Transverse colon (tissue), 4 donors: Measurements from ENCODE around the gene SMARCD2.
A peak's percentile ranks its signal among the peaks of the same experiment; 100 is the strongest.
"Not testable (repeated sequence)": the region's sequence is repeated elsewhere in the genome, so short reads cannot be mapped to it uniquely, and the experiment has no call there.

Experiments used
- POLR2A ChIP-seq: fragments of 450-650 bp; IDR thresholded peaks from one replicate; pipeline ENCODE4 v1.6.1; 2016; ENCODE audit warnings: antibody characterized with exemption, mild to moderate bottlenecking, moderate library complexity
- POLR2AphosphoS5 ChIP-seq, 3 donors: sonication (generic); formaldehyde crosslinking; IDR thresholded peaks; one replicate each; pipeline ENCODE4 v1.6.1; 2016; ENCODE audit warnings: antibody characterized with exemption in 3 of 3
- TF ChIP-seq, protein P1 (sequence below), 5 experiments: fragments of 200-600 bp in 3 of 5; fragments of 450-650 bp in 2 of 5; sonication (generic) in 3 of 5; IDR thresholded peaks; 1 replicate in 2 of 5; 2 replicates in 3 of 5; pipeline ENCODE4 v1.5.1; 2016 to 2017; ENCODE audit warnings: antibody characterized with exemption in 5 of 5, inconsistent platforms in 3 of 5, mild to moderate bottlenecking in 2 of 5, moderate library complexity in 1 of 5

DNA sequence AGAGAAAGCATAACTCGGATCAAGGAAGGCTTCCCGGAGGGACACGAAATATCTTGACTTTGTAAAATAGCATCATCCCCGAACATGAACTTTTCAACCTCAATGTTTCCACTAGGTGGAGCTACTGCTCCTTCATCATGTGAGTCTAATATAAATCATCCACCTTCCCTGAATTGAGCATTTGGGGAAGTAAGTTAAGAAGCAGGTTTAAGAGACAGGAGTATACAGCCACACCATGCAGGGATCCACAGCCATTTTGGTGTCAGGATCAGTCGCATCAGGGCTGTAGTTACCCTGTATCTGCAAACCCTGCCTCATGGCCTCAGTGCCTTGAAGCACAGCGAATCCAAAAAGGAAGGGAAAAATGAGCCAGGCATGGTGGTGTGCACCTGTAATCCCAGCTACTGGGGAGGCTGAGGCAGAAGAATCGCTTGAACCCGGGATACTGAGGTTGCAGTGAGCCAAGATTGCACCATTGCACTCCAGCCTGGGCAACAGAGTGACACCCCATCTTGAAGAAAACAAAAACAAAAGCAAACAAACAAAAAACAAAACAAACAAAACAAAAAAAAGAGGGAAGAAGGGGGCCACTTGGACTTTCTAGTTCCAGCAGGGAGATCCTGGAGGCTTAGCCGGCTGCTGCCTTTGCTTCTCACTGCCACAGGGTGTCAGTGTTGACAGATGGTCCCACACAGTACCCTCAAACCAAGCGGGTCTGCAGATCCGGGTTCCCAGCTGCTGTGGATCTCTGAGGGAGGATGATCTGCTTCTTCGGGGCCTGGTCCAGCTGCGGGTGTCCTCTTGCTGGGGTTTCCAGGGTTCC is 46.8 kb upstream of the SMARCD2 start:
- TF ChIP-seq, protein P1, sequence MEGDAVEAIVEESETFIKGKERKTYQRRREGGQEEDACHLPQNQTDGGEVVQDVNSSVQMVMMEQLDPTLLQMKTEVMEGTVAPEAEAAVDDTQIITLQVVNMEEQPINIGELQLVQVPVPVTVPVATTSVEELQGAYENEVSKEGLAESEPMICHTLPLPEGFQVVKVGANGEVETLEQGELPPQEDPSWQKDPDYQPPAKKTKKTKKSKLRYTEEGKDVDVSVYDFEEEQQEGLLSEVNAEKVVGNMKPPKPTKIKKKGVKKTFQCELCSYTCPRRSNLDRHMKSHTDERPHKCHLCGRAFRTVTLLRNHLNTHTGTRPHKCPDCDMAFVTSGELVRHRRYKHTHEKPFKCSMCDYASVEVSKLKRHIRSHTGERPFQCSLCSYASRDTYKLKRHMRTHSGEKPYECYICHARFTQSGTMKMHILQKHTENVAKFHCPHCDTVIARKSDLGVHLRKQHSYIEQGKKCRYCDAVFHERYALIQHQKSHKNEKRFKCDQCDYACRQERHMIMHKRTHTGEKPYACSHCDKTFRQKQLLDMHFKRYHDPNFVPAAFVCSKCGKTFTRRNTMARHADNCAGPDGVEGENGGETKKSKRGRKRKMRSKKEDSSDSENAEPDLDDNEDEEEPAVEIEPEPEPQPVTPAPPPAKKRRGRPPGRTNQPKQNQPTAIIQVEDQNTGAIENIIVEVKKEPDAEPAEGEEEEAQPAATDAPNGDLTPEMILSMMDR (IDR thresholded peaks at IDR 0.05) = peak; percentile 17 to 43 (median 32)
- TF ChIP-seq POLR2AphosphoS5 (IDR thresholded peaks at IDR 0.05); POLR2A: not testable (repeated sequence)
